Activated B cell treated with CpG ODN at 0.5 μM for 24 hours (primary cell): Measurements from ENCODE around the gene PTTG1IP. TPM values are rescaled to one million over a fixed set of nuclear protein-coding genes. Genes with fewer than 3 reads are reported as not detected.

Experiments used
- ATAC-seq: fragments of 200-7000 bp; cut with Tn5 transposase; one replicate; pipeline ENCODE4 v1.10.0; 2021; ENCODE audit warnings: low read depth, mild to moderate bottlenecking, moderate library complexity
- CTCF ChIA-PET: fragments of 350-600 bp; sonication (Branson Sonifier 250); formaldehyde crosslinking; loops from one replicate; lab custom pipeline; 2021; ENCODE audit warnings: antibody characterized with exemption; lab: Charles Lee
- POLR2A ChIA-PET: fragments of 350-600 bp; sonication (Branson Sonifier 250); formaldehyde crosslinking; loops from one replicate; lab custom pipeline; 2021; ENCODE audit warnings: antibody characterized with exemption; lab: Charles Lee
- DNase-seq: peaks from one replicate; pipeline ENCODE4 v3.0.0; 2022
- H3K27ac Mint-ChIP-seq: one replicate; pipeline ENCODE4 v1.8.0; 2020; ENCODE audit warnings: mixed read lengths
- H3K27me3 Mint-ChIP-seq: one replicate; pipeline ENCODE4 v1.8.0; 2021; ENCODE audit warnings: mixed read lengths
- H3K36me3 Mint-ChIP-seq: one replicate; pipeline ENCODE4 v1.8.0; 2021; ENCODE audit warnings: low read depth, mixed read lengths
- H3K4me1 Mint-ChIP-seq: one replicate; pipeline ENCODE4 v1.8.0; 2021; ENCODE audit warnings: mixed read lengths
- H3K4me3 Mint-ChIP-seq: one replicate; pipeline ENCODE4 v1.8.0; 2020; ENCODE audit warnings: mild to moderate bottlenecking, mixed read lengths
- H3K9me3 Mint-ChIP-seq: one replicate; pipeline ENCODE4 v1.8.0; 2020; ENCODE audit warnings: mixed read lengths
- intact Hi-C: fragments of 100-400 bp; cut with micrococcal nuclease; formaldehyde crosslinking; loops from one replicate; pipeline ENCODE4 v1.15.1; 2024
- total RNA-seq: library from RNA; stranded (reverse); gene quantifications from 2 replicates; pipeline ENCODE4 v1.2.3, GENCODE V29; 2022
- TF ChIP-seq, protein P1 (sequence below): fragments of 200-600 bp; IDR thresholded peaks from one replicate; pipeline ENCODE4 v1.8.0; 2022; ENCODE audit warnings: antibody characterized with exemption, mild to moderate bottlenecking

Gene PTTG1IP
- total RNA-seq, 1 donor from 2014 or later: 36.6 TPM

DNA sequence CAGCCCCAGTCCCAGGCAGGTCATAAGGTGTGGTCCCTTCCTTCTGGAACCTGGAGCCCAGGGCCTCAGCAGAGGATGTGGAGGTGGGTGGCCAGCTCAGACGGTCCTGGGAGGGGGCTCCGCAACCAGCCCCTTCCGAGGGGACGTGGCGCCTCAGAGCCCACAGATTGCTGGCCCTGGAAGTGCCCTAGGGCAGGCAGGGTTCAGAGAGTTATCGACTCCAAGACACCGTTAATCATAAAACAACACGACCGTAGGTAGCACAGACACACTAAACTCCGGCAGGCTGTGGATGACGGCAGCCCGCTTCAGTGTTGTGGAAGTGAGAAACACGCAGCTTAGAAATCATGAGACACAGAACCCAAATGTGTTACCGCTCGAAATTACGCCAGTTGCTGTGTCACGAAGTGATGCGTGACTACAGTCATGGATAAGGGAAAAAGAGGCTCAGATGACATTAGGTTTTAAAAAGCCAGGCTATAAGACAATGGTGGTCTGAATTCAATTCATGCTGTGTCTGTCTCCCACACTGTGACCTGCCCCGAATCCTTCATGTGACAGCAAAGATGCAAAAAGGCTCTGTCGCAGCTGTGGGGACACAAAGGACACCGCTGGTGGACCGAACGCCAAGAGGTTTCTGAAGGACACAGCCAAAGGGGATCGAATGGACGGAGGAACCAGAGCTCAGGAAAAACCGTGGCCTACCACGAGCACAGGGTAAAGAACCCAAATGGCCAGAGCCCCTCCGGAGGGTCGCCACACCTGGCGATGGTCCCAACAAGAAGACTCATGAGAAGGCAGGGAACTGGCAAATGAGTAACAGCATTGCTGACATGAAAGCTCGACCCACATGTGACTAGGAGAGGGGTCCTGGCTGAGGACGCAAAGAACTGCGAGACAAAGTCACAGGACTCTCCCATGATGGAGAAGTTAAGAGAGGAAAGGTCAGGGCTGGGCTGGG is 53.9 kb downstream of the PTTG1IP start:
- Mint-ChIP-seq H3K4me3 (peak overlapping the region; percentile 67), H3K36me3 (peaks cover 3% of the 10 kb centered on the region), H3K27me3 (no peaks in the 10 kb centered on the region), H3K27ac (peak overlapping the region; percentile 30), H3K4me1 (peaks cover 12% of the 10 kb centered on the region), H3K9me3 (peaks cover 12% of the 10 kb centered on the region)
- ChIA-PET POLR2A (no interaction called here), CTCF (no interaction called here)
- DNase-seq: no peak
- intact Hi-C loops: loop anchor here (5.0 to 10.0 kb wide), 3 partner anchors 113 to 468 kb away; partner anchors contain the start of genes ADARB1 and POFUT2
- no peak for ATAC-seq
- TF ChIP-seq, protein P1, sequence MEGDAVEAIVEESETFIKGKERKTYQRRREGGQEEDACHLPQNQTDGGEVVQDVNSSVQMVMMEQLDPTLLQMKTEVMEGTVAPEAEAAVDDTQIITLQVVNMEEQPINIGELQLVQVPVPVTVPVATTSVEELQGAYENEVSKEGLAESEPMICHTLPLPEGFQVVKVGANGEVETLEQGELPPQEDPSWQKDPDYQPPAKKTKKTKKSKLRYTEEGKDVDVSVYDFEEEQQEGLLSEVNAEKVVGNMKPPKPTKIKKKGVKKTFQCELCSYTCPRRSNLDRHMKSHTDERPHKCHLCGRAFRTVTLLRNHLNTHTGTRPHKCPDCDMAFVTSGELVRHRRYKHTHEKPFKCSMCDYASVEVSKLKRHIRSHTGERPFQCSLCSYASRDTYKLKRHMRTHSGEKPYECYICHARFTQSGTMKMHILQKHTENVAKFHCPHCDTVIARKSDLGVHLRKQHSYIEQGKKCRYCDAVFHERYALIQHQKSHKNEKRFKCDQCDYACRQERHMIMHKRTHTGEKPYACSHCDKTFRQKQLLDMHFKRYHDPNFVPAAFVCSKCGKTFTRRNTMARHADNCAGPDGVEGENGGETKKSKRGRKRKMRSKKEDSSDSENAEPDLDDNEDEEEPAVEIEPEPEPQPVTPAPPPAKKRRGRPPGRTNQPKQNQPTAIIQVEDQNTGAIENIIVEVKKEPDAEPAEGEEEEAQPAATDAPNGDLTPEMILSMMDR: no peak

DNA sequence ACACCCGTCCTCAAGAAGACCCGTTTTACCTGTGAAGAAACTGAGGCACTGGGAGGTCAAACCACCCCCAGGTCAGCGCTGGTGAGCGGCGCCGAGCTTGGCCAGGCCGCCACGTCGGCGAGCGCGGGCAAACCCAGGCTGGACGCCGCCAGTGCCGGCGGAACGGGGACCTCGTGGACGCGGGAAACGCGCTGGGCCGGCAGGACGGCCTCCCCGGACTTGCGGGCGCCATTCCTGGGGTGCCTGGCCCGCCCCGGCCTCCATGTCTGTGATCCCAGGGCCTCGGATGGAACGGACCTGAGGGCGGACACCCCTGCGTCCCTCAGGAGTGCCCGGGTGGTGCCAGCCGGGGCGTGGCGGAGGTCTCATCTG is 54.9 kb downstream of the PTTG1IP start:
- Mint-ChIP-seq H3K4me1 (peaks cover 12% of the 10 kb centered on the region), H3K27ac (no peak overlapping the region), H3K4me3 (peak overlapping the region; percentile 35), H3K36me3 (peaks cover 5% of the 10 kb centered on the region), H3K9me3 (peaks cover 10% of the 10 kb centered on the region), H3K27me3 (no peaks in the 10 kb centered on the region)
- ChIA-PET POLR2A (interaction anchor here (0.8 to 1.5 kb wide), 2 partner anchors 55 to 113 kb away, joined by 3 to 5 read pairs; partner anchors contain the start of gene PTTG1IP), CTCF (no interaction called here)
- DNase-seq (no peak), ATAC-seq (no peak)
- intact Hi-C loops: loop anchor here (1.0 to 10.0 kb wide), 5 partner anchors 47 to 469 kb away; partner anchors contain the start of genes ADARB1, POFUT2 and PTTG1IP
- TF ChIP-seq, protein P1: no peak

DNA sequence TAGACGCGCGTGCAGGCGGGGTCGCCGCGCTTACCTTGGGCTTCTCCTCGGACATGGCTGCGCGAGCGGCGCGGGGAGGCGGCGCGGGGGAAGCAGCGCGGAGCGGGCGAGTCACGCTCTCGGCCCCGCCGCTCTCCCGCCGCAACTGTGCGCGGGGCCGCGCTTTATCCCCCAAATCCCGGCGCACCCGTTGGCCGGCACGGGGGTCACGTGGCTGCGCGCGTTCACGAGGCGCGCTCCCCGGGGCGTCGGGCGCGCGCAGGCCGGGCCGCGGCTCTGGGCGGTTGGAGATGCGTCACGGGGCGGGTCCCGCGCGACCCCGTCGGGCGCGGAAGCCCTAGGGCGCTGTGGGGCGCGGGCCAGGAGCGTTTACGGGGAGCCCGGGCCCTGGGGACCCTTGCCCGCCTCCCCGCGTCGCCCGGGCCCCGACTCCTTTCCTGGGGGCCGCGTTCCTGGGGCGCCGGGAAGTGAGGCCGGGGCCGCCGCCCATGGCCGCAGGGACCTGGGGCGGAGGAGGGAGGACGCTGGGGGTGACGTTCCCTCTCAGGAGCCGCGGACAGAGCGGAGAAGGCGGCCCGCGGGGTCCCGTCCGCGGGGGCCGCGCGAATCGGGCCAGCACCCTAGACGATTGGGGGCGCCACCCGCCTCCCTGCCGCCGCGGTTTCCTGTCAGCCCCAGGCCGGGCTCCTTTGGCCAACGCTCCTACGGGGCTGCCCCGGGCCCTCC is 55.4 kb downstream of the PTTG1IP start, which contains the start of gene SUMO3:
TSS of gene SUMO3 (minus strand) at position 149 of the 726 bp plus-strand sequence. CDS start at position 55, 94 bp downstream.
- ChIA-PET CTCF (no interaction called here), POLR2A (interaction anchor here (0.8 to 1.5 kb wide), 11 partner anchors 10 to 113 kb away, joined by 3 to 17 read pairs (median 4); partner anchors contain the start of genes PTTG1IP and UBE2G2)
- Mint-ChIP-seq H3K27me3 (no peaks in the 10 kb centered on the region), H3K9me3 (peaks cover 6% of the 10 kb centered on the region), H3K4me3 (peak within 1 kb of the TSS; percentile 67), H3K27ac (no peak within 1 kb of the TSS), H3K4me1 (peaks cover 12% of the 10 kb centered on the region), H3K36me3 (peaks cover 6% of the 10 kb centered on the region)
- DNase-seq (peak; percentile 96), ATAC-seq (peak; percentile 69)
- TF ChIP-seq, protein P1: no peak
- intact Hi-C loops: loop anchor here (1.0 to 10.0 kb wide), 7 partner anchors 17 to 479 kb away; partner anchors contain the start of genes ADARB1, CFAP410, POFUT2 and PTTG1IP

DNA sequence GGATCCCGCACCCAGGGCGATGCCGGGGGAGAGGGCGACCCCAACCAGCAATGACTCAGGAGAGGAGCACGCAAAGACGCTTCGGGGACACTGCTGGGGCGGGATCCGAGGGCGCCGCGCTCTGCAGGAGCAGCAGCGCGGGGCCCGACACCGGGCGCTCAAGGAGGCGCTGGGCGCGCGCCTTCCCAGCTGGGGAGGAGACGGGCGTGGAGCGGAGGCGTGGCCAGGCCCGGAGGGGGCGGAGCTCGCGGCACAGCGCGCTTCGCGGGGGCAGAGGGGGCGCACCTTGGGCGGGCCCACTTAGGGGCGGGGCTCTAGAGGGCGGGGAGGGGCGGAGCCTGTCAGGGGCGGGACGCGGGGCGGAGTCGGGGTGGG is 56.0 kb downstream of the PTTG1IP start:
- H3K36me3 Mint-ChIP-seq: peaks cover 9% of the 10 kb centered on the region
- ChIA-PET POLR2A (interaction anchor here (0.5 to 1.5 kb wide), 18 partner anchors 9 to 924 kb away, joined by 3 to 17 read pairs (median 4); partner anchors contain the start of genes POFUT2, PTTG1IP and UBE2G2), CTCF (no interaction called here)
- peaks cover 6% of the 10 kb centered on the region for H3K9me3 Mint-ChIP-seq
- TF ChIP-seq, protein P1: no peak
- H3K27me3 Mint-ChIP-seq: no peaks in the 10 kb centered on the region
- peak; percentile 93 for ATAC-seq
- H3K27ac Mint-ChIP-seq: no peak overlapping the region
- intact Hi-C loops: loop anchor here (1.0 to 10.0 kb wide), 5 partner anchors 16 to 479 kb away; partner anchors contain the start of genes ADARB1, CFAP410, POFUT2 and UBE2G2
- peak; percentile 89 for DNase-seq
- peaks cover 12% of the 10 kb centered on the region for H3K4me1 Mint-ChIP-seq
- H3K4me3 Mint-ChIP-seq: peak overlapping the region; percentile 53
